Central memory CD8-positive, alpha-beta T cell (primary cell): ENCODE measurements around the gene TMEM8B.

Experiments
- ATAC-seq: fragments of 150-1000 bp; cut with Tn5 transposase; replicated peaks from 2 replicates; pipeline ENCODE4 v1.10.0; 2022; ENCODE audit warnings: mild to moderate bottlenecking, moderate FRiP score, moderate number of reproducible peaks; ENCODE audit not compliant: poor library complexity, severe bottlenecking; ENCODE audit errors: extremely low read depth
- DNase-seq, 2 donors: peaks; one replicate each; pipeline ENCODE4 v3.0.0; 2021; ENCODE audit warnings: low spot score in 2 of 2
- H3K27ac Mint-ChIP-seq: one replicate; pipeline ENCODE4 v1.8.0; 2022; ENCODE audit warnings: low read depth, mild to moderate bottlenecking, moderate library complexity, mixed read lengths
- H3K27me3 Mint-ChIP-seq: one replicate; pipeline ENCODE4 v1.8.0; 2022; ENCODE audit warnings: mixed read lengths
- H3K36me3 Mint-ChIP-seq: one replicate; pipeline ENCODE4 v1.8.0; 2022; ENCODE audit warnings: mild to moderate bottlenecking, moderate library complexity, mixed read lengths; ENCODE audit not compliant: insufficient read depth
- H3K4me1 Mint-ChIP-seq: one replicate; pipeline ENCODE4 v1.8.0; 2022; ENCODE audit warnings: mixed read lengths
- H3K4me3 Mint-ChIP-seq: one replicate; pipeline ENCODE4 v1.8.0; 2022; ENCODE audit warnings: mild to moderate bottlenecking, moderate library complexity, mixed read lengths
- H3K9me3 Mint-ChIP-seq: one replicate; pipeline ENCODE4 v1.8.0; 2022; ENCODE audit warnings: mixed read lengths

The TMEM8B gene

DNA sequence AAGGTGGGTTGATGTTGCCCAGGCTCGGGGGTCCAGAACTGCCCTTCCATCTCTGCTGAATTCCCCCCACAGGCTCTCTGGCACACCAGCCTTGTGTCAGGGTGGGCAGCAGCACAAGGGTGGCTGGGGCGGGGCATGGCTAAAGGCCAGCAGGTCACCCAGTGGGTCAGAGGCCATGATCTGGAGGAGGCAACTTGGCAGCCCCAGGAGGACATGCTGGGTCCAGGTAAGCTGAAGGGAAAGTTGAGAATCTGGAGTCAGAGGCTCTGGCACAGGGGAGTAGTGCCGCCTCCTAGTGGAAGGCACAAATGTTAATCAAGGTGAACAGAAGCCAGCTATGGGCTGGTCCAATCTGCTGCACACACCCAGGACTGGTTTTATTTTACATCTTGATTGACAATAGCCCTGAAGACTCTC is 6.2 kb downstream of the TMEM8B start:
- DNase-seq, result no peak
- no peaks in the 10 kb centered on the region for H3K27me3 Mint-ChIP-seq
- ATAC-seq, result no peak
- H3K9me3 Mint-ChIP-seq, result no peaks in the 10 kb centered on the region
- no peak overlapping the region for H3K27ac Mint-ChIP-seq
- H3K4me3 Mint-ChIP-seq, result no peak overlapping the region
- H3K36me3 Mint-ChIP-seq, result no peaks in the 10 kb centered on the region
- H3K4me1 Mint-ChIP-seq, result peaks cover 22% of the 10 kb centered on the region

DNA sequence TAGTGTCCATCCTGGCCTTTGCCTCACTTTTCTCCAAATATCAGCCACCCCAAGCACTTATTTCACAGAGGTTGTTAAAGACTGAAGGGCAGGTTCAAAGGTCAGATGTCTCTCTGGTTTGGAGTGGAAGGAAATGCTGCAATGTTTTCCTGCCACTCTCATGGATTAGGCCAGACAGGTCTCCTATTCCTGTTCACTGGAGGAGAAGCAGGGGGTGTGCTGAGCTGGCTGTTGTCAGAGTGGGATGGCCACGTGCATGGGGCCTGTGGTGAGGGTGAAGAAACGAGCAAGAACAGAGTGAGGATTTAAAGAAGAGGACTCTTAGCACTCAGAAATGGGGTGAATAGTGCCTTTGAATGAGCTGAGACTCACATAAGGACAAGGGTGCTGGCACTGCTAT is 6.7 kb downstream of the TMEM8B start:
- H3K4me3 Mint-ChIP-seq, result no peak overlapping the region
- ATAC-seq (no peak), DNase-seq (no peak)
- no peak overlapping the region for H3K27ac Mint-ChIP-seq
- H3K4me1 Mint-ChIP-seq, result peaks cover 17% of the 10 kb centered on the region
- no peaks in the 10 kb centered on the region for H3K9me3 Mint-ChIP-seq
- H3K36me3 Mint-ChIP-seq, result no peaks in the 10 kb centered on the region
- H3K27me3 Mint-ChIP-seq, result no peaks in the 10 kb centered on the region

DNA sequence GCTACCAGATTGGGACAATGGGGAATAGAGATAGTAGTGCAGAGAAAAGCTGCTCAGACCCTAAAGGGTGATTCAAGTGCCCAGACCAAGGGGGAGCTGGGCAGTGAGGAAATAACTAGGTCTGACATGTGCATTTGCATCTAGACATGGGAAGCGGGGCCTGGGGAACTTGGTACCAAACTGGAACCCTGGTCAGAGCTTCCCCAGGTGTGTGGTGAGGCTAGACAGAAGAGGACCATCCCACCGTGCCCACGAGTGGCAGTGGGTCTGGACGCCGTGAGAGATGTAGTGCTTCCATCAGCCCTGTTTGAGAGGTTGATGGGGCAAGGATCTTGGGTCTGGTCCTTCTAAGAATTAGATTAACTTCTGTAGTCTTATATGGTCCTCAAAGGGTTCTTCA is 7.6 kb downstream of the TMEM8B start:
- peaks cover 10% of the 10 kb centered on the region for H3K4me1 Mint-ChIP-seq
- DNase-seq, result no peak
- ATAC-seq, result no peak
- H3K4me3 Mint-ChIP-seq, result no peak overlapping the region
- no peak overlapping the region for H3K27ac Mint-ChIP-seq
- no peaks in the 10 kb centered on the region for H3K27me3 Mint-ChIP-seq
- H3K36me3 Mint-ChIP-seq, result peaks cover 2% of the 10 kb centered on the region
- H3K9me3 Mint-ChIP-seq, result no peaks in the 10 kb centered on the region

DNA sequence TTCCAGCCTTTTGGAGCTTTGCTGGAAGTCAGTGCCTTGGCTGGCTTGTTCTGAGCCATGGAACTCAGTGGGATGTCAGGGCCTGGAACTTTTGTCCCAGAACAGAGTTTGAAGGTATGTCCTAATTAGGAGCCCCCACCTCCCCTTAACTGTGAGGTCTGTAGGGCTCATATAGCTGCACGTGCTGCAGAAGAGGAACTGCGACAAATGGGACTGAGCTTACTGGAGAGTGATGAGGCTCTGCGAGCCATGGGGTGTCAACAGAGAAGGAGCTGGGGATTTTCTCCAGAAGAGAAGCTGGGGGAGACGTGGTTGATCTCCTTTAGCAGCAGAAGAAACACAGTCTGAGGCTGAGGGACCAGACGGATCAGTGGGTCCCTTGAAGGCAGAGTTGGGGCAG is 10.9 kb downstream of the TMEM8B start:
- no peak for DNase-seq
- Mint-ChIP-seq H3K27me3 (no peaks in the 10 kb centered on the region), H3K4me3 (no peak overlapping the region), H3K36me3 (peaks cover 3% of the 10 kb centered on the region), H3K9me3 (no peaks in the 10 kb centered on the region), H3K4me1 (peaks cover 8% of the 10 kb centered on the region), H3K27ac (no peak overlapping the region)
- no peak for ATAC-seq

DNA sequence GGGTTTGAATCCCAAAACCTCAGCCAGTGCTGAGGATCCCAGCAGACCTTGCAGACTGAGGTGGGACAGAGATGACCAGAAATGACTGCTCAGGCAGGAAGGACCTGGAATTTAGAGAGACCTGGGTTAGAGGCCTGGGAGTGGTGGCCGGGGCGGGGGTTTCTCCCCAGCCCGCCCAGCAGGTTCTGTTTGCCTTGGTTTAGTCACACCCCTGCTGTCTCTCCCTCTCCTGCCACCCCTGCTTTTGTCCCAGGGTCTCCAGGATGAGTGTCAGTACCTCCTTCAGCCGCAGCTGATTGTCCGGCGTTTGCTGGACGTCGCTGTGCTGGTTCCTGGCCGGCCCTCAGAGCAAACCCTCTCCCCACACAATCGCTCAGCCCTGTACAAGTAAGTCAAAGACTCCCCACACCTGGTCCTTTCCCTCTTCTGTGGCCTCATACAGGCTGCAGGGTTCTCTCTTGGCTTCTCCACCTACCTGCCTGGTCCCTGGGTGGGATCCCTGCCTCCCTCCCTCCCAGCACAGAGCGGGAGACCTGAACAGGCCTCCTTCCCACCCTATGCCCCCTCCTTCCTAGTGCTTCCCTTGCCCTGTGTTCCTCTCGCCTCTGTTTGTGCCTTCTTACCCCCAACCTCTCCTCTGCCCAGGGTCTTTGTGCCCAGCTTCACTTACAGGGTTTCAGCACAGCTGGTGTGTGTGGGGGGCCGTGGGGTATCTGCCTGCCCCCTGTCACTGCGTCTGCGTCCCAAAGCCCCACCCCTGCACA is 12.0 kb downstream of the TMEM8B start:
- DNase-seq (no peak), ATAC-seq (no peak)
- Mint-ChIP-seq H3K4me1 (peaks cover 16% of the 10 kb centered on the region), H3K27ac (no peak overlapping the region), H3K9me3 (no peaks in the 10 kb centered on the region), H3K4me3 (no peak overlapping the region), H3K36me3 (peaks cover 4% of the 10 kb centered on the region), H3K27me3 (no peaks in the 10 kb centered on the region)

GRCh38 chr9:35841645-35841900 is 12.5 kb downstream of the TMEM8B start:
- H3K4me1 Mint-ChIP-seq, result peaks cover 16% of the 10 kb centered on the region
- no peaks in the 10 kb centered on the region for H3K9me3 Mint-ChIP-seq
- H3K27me3 Mint-ChIP-seq, result no peaks in the 10 kb centered on the region
- ATAC-seq (no peak), DNase-seq (no peak)
- H3K36me3 Mint-ChIP-seq, result peaks cover 4% of the 10 kb centered on the region
- no peak overlapping the region for H3K27ac Mint-ChIP-seq
- H3K4me3 Mint-ChIP-seq, result no peak overlapping the region

GRCh38 chr9:35842020-35842745 is 13.2 kb downstream of the TMEM8B start:
- Mint-ChIP-seq H3K27ac (no peak overlapping the region), H3K9me3 (no peaks in the 10 kb centered on the region), H3K4me1 (peaks cover 16% of the 10 kb centered on the region), H3K36me3 (peaks cover 4% of the 10 kb centered on the region), H3K4me3 (no peak overlapping the region), H3K27me3 (no peaks in the 10 kb centered on the region)
- DNase-seq (no peak), ATAC-seq (no peak)

- peaks cover 16% of the 10 kb centered on the region for H3K4me1 Mint-ChIP-seq
- H3K27ac Mint-ChIP-seq, result no peak overlapping the region
- no peaks in the 10 kb centered on the region for H3K9me3 Mint-ChIP-seq
- no peaks in the 10 kb centered on the region for H3K27me3 Mint-ChIP-seq
- ATAC-seq (no peak), DNase-seq (no peak)
- peaks cover 4% of the 10 kb centered on the region for H3K36me3 Mint-ChIP-seq
- H3K4me3 Mint-ChIP-seq, result no peak overlapping the region
These were observed 13.8 kb downstream of the TMEM8B start for GRCh38 chr9:35842795-35843194.

DNA sequence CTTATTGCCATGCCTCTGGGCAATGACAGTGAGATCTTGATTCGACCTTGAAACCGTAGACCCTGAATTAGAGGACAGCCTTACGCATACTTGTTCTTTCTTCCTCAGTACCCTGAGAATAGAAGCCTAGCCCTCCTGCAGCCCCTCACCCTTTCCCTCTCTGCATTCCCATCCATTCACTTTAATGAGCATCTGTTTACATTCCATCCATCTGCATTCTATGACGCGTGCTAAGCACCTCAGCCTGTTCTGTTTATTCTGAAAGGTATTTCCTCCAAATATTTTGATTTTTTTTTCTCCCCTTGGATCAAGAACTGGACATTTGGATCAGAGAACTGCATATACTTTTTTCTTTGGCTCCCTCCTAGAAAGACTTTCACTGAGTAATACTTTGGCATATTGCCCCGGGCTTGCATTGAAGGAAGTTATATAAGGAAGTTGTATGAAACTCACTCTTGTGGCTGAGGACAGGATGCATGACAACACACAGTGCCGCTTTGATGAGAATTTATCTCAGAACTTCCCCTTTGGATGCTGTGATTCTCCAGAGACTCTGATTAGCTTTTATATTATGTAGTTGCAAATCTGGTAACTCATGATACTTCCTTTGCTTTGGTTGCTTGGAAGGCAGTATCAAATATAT is 15.7 kb downstream of the TMEM8B start:
- H3K27ac Mint-ChIP-seq, result no peak overlapping the region
- DNase-seq (no peak), ATAC-seq (peak; percentile 90)
- no peak overlapping the region for H3K4me3 Mint-ChIP-seq
- H3K27me3 Mint-ChIP-seq, result no peaks in the 10 kb centered on the region
- peaks cover 16% of the 10 kb centered on the region for H3K4me1 Mint-ChIP-seq
- H3K36me3 Mint-ChIP-seq, result peaks cover 4% of the 10 kb centered on the region
- H3K9me3 Mint-ChIP-seq, result no peaks in the 10 kb centered on the region

- no peak overlapping the region for H3K27ac Mint-ChIP-seq
- no peaks in the 10 kb centered on the region for H3K9me3 Mint-ChIP-seq
These were observed 17.1 kb downstream of the TMEM8B start for GRCh38 chr9:35845824-35846771.

DNA sequence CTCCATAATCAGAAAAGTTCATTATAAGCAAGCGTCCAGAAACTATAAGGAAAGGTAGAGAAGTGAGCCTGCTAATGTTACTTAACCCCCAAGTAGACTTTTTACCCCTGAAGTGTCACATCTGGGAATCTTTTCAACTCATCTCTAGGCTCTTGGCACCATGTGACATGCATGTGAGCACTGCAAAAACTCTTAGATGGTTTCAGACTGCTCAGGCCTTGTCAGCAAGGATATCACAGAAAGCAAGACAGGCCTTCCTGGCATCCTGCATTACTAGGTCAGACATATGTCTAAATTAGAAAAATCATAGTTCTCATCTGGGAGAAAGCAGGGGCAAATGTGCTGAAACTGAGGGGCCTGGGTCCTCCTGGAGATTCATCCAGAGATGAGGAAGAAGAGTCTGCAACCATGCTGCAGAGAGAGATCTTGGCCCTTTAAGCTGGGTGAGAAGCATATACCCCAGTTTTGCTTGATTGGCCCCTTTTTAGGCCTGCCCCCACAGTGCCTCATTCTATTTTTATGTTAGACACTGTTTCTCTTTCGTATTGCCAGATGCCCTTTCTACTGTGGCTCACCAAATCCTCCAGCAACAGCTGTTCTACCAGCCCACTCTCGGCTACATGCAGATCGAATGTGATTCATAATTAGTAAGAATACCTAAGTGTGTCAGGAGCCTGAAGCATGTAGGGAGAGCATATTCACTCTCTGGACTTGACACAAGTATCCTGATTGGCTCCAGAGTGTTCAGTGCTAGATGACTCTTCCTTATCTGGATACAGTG is 19.0 kb downstream of the TMEM8B start:
- Mint-ChIP-seq H3K4me3 (no peak overlapping the region), H3K9me3 (no peaks in the 10 kb centered on the region), H3K27ac (no peak overlapping the region), H3K27me3 (no peaks in the 10 kb centered on the region), H3K4me1 (peaks cover 16% of the 10 kb centered on the region), H3K36me3 (peaks cover 2% of the 10 kb centered on the region)
- DNase-seq (no peak), ATAC-seq (no peak)

More at GRCh38 chr9:35845824-35846771, 17.1 kb downstream of the TMEM8B start:
- peaks cover 16% of the 10 kb centered on the region for H3K4me1 Mint-ChIP-seq
- DNase-seq, result no peak
- peaks cover 4% of the 10 kb centered on the region for H3K36me3 Mint-ChIP-seq
- H3K27me3 Mint-ChIP-seq, result no peaks in the 10 kb centered on the region
- H3K4me3 Mint-ChIP-seq, result no peak overlapping the region
- ATAC-seq, result no peak
